Heart left ventricle (tissue), 16 donors: ENCODE data around the gene FAM161A. TPM values are rescaled to one million over a fixed set of nuclear protein-coding genes. Genes with fewer than 3 reads are reported as not detected.

Experiments
- ATAC-seq, 4 donors: fragments of 200-7000 bp; cut with Tn5 transposase; one replicate each; pipeline ENCODE4 v1.9.1; 2020 to 2022; ENCODE audit warnings: moderate library complexity in 4 of 4, mild to moderate bottlenecking in 3 of 4, moderate number of reproducible peaks in 1 of 4
- DNase-seq, 5 donors: peaks; one replicate each; pipeline ENCODE4 v3.0.0-alpha.2; 2020
- H3K27ac ChIP-seq, 12 donors: fragments of 200-600 bp; sonication (generic) in 4 of 12; one replicate each; pipeline versions ENCODE4 v1.5.0 to v1.8.0; 2016 to 2022; ENCODE audit warnings: mild to moderate bottlenecking in 2 of 12
- H3K27me3 ChIP-seq, 9 donors: fragments of 200-600 bp; sonication (generic) in 2 of 9; one replicate each; pipeline versions ENCODE4 v1.5.1 to v1.8.0; 2016 to 2022; ENCODE audit warnings: mild to moderate bottlenecking in 3 of 9
- H3K36me3 ChIP-seq, 9 donors: fragments of 200-600 bp; sonication (generic) in 2 of 9; one replicate each; pipeline versions ENCODE4 v1.5.0 to v1.8.0; 2018 to 2022; ENCODE audit warnings: mild to moderate bottlenecking in 2 of 9
- H3K4me1 ChIP-seq, 12 donors: fragments of 200-600 bp; sonication (generic) in 4 of 12; one replicate each; pipeline versions ENCODE4 v1.5.0 to v1.8.0; 2016 to 2022; ENCODE audit warnings: mild to moderate bottlenecking in 3 of 12
- H3K4me3 ChIP-seq, 12 donors: fragments of 200-600 bp; sonication (generic) in 4 of 12; one replicate each; pipeline versions ENCODE4 v1.5.0 to v1.8.0; 2017 to 2022; ENCODE audit warnings: mild to moderate bottlenecking in 9 of 12, moderate library complexity in 4 of 12
- H3K9me3 ChIP-seq, 12 donors: fragments of 200-600 bp; sonication (generic) in 4 of 12; one replicate each; pipeline versions ENCODE4 v1.5.0 to v1.8.0; 2016 to 2022; ENCODE audit warnings: mild to moderate bottlenecking in 1 of 12
- CTCF ChIP-seq, 12 donors: fragments of 200-600 bp; sonication (generic) in 4 of 12; IDR thresholded peaks; one replicate each; pipeline versions ENCODE4 v1.5.0 to v1.8.0; 2018 to 2022; ENCODE audit warnings: antibody characterized with exemption in 12 of 12, mild to moderate bottlenecking in 5 of 12
- POLR2A ChIP-seq, 2 donors: fragments of 450-650 bp; IDR thresholded peaks; one replicate each; pipeline ENCODE4 v1.6.1; 2017; ENCODE audit warnings: antibody characterized with exemption in 2 of 2, mild to moderate bottlenecking in 2 of 2, moderate library complexity in 2 of 2
- WGBS, 4 donors: extraction: QIAGEN DNeasy Blood & Tissue Kit in 2 of 4; methylation state at CpG; one replicate each; pipeline versions ENCODE4 v1.1.5 to v1.1.7; 2013 to 2018; 5-methylcytosine and 5-hydroxymethylcytosine counted together
- intact Hi-C, 10 donors: fragments of 100-400 bp; cut with DNase I; formaldehyde crosslinking; loops; one replicate each; pipeline versions ENCODE4 v1.11.1 to v1.14.2; 2022
- polyA plus RNA-seq, 2 donors: library from polyadenylated mRNA; stranded (reverse); fragments of 200-250 nt; gene quantifications; one replicate each; pipeline ENCODE4 v1.2.3, GENCODE V29; 2013
- total RNA-seq, 9 donors: library from RNA; depleted of rRNA in 2 of 9; stranded (reverse); fragments of >200 nt in 2 of 9; fragmentation: NEBNext Ultra II Directional in 3 of 9; extraction: Animal tissue kit (Norgen Biotek cat#: 25700) in 3 of 9; gene quantifications; one replicate each; pipeline versions ENCODE4 v1.1.0 to v1.2.4, GENCODE V29; 2016 to 2023
- donor health status: ischemic (EF 13 %, LVEDD 7.1; RV severe dilation, severe dysfunction).
- donor health status: healthy with polysubstance abuse.
- donor health status: DM: no; HTN: yes; CAD: no.
- donor health status: DM: no; HTN: no; CAD: no.
- donor health status: ischemic (EF 25% LVEDD 6.9; RV normal size, moderate dysfunction).
- donor health status: ischemic (EF 25% LVEDD 5.7; RV mildly dilated, moderate dysfunction).
- donor health status: healthy.
- donor health status: DM: yes; HTN: yes; CAD: no.
- donor health status: ischemic (EF 35%, LVEDD 5.7; RV mildly dilated, moderate dysfunction).
- donor health status: nonischemic (EF 11% LVEDD 7.7; RV severe dilation, severe dysfunction).
- donor health status: DM: yes; HTN: yes; CAD: no.
- donor health status: PGD.
- donor health status: ischemic (EF 29% LVEDD 5.4; RV normal size, mild dysfunction).
- donor health status: nonischemic (EF 23%, LVEDD 6.1; RV moderate dilation, normal function).

FAM161A gene
- total and polyA plus RNA-seq, 11 donors, result 0.56 to 4.4 (median 2.3) TPM

GRCh38 chr2:61775956-61776570 is 77.8 kb downstream of the FAM161A start:
- intact Hi-C loops, result no loop called here
- H3K9me3 ChIP-seq, result peaks cover 0 to 8% (median 2%) of the 10 kb centered on the region in 12 donors
- WGBS, 4 donors, result 81 to 86% (median 82%) methylated on average over 8 of the region's 8 CpGs
- no peak overlapping the region for H3K4me3 ChIP-seq
- H3K27ac ChIP-seq, result no peak overlapping the region
- peaks cover 0 to 3% (median 0%) of the 10 kb centered on the region in 9 donors for H3K27me3 ChIP-seq
- no peaks in the 10 kb centered on the region for H3K36me3 ChIP-seq
- TF ChIP-seq POLR2A (IDR thresholded peaks at IDR 0.05) (no peak), CTCF (IDR thresholded peaks at IDR 0.05) (no peak)
- peaks cover 0 to 9% (median 0%) of the 10 kb centered on the region in 12 donors for H3K4me1 ChIP-seq
- no peak for ATAC-seq
- DNase-seq, result no peak

Other genes with a start within 250 kb of the FAM161A start
- 100 to 1,000 TPM in 4 of 9 donors, 10 to 100 TPM in 5; 50.1 to 130 (median 96.9) TPM for gene CCT4, start 34.6 kb upstream of the FAM161A start, total RNA-seq
- 100 to 1,000 TPM in 1 of 2 donors, 10 to 100 TPM in 1; 42.1 to 170 TPM for gene CCT4, start 34.6 kb upstream of the FAM161A start, polyA plus RNA-seq
- gene COMMD1, start 51.6 kb upstream of the FAM161A start, total RNA-seq, result 10 to 100 TPM; 50.1 to 79.6 (median 64.2) TPM
- 10 to 100 TPM; 71.4 to 99.5 TPM for gene COMMD1, start 51.6 kb upstream of the FAM161A start, polyA plus RNA-seq